HG02759 (cell line): ENCODE results near the gene YWHAQ.
A peak's percentile ranks its signal among the peaks of the same experiment; 100 is the strongest.
"Not testable (repeated sequence)": the region's sequence is repeated elsewhere in the genome, so short reads cannot be mapped to it uniquely, and the experiment has no call there.

Experiments
- ATAC-seq: cut with Tn5 transposase; IDR thresholded peaks from one replicate; pipeline ENCODE4 v1.9.1; 2021; ENCODE audit warnings: mild to moderate bottlenecking, moderate library complexity; ENCODE audit not compliant: unreplicated experiment

The YWHAQ gene

DNA sequence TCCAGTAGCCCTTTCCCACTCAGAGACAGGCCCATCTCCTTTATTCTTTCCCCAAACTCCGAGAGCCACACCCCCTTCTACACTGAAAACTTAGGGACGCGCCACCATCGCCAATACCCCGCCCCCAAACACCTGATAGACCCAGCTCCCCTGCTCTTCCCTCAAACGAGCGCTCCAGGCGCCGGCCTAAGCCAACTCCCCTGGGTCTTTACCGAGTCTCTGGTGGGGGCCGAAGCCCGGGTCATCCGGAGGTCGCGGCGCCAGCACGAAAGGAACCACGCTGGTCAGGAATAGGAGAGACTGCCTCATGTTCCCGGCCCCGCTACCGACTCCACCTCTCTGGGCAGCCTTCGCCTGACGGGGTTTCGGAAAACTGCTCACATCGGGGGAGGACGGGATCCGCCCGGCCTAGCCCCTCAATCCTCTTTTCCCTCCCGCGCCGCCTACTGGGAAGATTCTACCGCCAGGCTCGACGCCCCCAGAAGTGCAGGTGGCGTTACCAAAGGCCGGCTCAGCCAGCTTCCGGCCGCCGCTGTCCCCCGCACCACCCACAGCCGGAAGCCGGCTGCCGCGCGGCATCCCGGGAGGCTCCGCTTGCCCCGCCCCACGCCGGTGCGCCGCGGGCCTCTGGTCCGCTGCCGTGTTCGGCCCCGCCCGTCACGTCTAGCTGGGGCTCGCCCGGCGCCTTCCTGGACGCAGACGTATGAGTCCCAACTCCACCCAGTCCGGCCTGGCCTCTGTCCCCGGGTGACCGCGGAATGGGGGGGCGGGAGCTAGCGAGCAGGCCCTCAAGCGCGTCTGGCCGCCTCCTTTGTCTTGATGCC, 75.3 kb downstream of the YWHAQ start, which contains the start of gene ADAM17:
Gene ADAM17, minus strand, starts transcription at position 534 of the 824 bp plus-strand sequence. Its CDS starts 225 bp downstream, at position 309.
- ATAC-seq = peak; percentile 90

DNA sequence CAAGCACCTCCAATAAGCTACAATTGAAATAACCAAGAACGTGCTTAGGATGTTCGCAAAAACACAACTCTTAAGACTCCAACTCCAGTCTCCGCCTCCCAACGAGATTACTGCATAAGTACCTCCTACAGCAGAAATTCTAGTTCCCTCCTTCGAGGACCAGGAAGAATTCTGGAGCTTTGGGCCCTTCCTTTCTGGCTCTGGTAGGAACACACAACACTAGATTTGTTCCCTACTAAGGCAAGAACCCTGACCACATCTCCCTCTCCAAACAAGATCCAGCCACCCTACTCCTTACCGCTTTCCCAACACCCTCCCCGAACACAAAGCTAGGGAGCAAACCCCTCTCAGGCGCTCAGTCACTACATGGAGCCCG, 75.9 kb downstream of the YWHAQ start:
- ATAC-seq = no peak

DNA sequence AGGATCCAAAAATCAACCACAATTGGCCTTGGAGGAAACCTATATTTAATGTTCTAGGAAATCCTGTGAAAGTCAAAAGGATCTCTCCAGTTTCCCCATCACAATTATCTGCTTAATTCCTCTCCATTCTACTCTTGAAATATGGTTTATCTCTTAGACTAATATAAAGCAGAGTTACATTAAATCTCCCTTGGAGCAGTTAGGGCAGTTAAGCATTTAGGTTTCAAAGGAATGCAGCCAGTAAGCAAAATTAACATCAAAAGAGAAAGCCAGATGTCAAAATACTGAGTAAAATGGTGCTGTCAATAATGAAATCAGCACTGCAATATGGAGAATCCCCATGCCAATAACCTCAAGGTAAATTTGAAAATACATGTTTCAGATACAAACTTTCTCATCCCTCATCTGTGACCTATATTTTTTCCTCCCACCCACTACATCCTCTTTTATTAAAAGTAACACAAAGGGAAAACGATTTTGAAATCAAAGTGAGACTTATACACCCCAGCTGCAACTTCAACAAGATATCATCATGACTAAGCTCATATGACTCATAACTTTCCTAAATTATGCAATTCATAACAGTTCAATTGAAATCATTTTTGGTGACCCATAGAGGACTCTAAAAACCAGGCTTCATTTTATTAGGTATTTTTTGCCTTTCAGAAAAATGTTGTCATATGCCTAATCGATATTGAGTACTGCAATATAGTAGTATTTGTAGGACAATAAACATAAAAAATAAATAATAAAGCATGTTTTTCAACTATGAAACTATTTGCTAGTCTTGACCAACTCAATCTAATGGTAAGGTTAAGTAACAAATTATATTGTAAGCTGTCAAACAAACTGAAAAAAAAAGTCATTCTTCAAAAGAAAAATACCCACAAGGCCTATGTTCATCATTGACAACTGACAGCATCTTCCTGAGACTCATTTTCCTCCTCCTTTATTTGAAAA, 78.3 kb downstream of the YWHAQ start:
- no peak for ATAC-seq

DNA sequence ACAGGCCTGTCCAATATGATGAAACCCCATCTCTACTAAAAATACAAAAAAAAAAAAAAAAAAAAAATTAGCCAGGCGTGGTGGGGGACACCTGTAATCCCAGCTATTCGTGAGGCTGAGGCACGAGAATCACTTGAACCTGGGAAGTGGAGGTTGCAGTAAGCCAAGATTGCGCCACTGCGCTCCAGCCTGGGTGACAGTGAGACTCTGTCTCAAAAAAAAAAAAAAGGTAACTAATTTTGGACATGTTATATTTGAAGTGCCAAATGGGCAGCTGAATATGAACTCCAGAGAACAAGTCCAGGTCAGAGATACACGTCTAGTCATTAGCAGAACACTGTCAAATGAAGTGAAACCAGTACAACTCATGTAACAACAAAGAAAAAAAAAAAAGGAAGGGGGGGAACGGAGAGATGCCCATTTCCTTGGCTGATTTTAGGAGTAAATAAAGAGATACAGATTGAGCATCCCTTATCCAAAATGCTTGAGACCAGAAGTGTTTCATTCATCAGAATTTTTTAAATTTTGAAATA, 79.9 kb downstream of the YWHAQ start:
- ATAC-seq = not testable (repeated sequence)

DNA sequence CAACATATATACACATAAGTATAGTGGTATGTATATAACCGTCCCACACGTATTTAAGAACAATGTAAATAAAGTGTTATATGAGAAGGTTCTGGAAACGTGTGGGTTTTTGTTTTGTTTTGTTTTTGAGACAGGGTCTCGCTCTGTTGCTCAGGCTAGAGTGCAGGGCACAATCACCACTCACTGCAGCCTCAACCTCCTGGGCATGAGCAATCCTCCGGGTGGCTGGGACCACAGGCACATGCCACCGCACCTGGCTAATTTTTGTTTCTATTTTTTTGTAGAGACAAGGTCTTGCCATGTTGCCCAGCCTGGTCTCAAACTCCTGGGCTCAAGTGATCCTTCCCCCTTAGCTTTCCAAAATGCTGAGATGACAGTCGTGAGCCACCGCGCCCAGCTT, 81.4 kb downstream of the YWHAQ start:
- no peak for ATAC-seq

DNA sequence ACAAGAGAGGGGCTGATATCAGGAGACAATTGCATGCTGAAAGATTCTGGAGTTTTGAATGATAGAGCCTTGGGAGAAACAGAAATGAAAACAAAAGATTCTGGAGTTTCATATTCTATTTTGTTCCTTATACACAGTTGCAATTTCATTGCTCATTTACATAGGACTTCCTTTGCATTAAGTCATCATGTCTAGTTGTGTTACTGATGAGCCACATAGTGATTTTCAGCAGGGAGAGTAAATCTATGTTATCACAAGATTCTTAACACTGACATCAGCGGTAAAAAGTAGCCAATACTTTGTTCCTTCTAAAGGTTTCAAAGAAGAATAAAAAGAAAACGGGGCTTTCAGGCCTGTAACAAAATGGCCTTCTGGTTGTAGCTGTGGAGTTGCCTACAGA, 82.3 kb downstream of the YWHAQ start:
- ATAC-seq = peak; percentile 50

DNA sequence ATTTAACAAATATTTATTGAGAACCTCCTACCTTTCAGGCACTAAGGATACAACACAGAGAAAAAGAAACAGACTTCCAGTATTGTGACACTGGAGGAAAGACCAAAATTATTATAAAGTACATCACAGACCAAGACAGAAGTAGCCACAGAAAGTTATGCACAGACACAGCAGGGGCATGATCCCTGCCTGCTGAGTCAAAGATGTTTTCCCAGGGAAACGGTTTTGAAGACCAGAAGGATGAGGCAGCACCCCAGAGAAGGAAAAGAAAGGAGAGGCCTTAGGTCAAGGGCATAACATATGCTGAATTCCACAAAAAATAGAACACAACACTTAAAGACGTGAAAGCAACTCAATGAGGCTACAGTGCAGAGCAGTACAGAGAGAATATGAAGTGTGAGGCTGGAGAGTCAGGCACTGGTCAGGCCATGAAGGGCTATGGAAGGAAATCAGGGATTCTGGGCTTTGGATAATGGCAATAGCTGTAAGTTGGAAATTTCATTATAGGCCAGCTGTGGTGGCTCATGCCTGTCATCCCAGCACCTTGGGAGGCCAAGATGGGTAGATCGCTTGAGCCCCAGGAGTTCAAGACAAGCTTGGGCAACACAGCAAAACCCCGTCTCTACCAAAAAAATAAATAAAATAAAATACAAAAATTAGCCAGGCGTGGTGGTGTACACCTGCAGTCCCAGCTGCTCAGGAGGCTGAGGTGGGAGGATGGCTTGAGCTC, 83.4 kb downstream of the YWHAQ start:
- ATAC-seq = no peak

DNA sequence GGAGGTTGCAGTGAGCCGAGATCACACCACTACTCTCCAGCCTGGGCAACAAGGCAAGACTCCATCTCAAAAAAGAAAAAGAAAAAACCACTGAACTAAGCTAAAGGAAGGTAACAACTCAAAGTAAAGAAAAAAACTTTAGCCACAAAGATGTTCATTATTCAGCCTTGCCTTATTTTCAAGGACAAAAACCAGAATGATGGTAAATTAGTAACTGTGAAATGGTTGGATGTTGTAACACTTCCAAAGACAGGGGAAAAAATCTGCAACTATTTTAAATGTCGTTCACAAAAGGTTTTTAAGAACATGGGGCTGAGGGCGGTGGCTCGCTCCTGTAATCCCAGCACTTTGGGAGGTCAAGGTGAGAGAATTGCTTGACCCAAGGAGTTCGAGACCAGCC, 85.3 kb downstream of the YWHAQ start:
- ATAC-seq = no peak

DNA sequence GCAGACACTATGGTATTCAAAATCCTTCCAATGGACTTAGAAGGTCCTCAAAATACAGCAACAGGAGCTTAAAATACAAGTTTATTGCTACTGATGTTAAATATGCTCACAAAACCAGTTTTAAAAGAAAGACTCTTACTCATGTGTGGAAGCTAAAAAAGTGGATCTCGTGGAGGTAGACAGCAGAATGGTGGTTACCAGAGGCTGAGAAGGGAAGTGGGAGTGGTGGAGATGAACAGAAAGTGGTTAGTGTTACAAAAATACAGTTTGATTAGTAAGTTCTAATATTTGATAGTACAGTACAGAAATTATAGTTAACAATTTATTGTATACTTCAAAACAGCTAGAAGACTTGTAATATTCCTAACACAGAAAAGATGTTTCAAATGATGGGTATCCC, 87.2 kb downstream of the YWHAQ start:
- ATAC-seq = no peak

DNA sequence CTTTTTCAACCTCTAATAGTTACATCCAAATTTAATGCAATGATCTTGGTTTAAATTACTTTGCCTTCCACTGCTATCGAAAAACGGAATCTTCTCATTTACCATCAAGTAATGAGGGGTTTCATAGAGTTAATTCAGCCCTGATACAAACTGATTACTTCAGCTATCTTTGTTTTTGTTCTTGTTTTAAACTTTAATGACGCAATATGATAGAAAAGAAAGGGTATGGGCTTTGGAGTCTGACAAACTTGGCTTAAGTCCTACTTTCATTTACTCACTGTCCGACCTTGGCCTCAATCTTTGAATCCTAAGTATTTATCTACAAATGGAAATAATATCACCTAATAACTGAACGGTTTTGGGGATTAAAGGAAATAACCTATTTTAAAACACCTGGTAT, 91.3 kb downstream of the YWHAQ start:
- ATAC-seq = no peak

DNA sequence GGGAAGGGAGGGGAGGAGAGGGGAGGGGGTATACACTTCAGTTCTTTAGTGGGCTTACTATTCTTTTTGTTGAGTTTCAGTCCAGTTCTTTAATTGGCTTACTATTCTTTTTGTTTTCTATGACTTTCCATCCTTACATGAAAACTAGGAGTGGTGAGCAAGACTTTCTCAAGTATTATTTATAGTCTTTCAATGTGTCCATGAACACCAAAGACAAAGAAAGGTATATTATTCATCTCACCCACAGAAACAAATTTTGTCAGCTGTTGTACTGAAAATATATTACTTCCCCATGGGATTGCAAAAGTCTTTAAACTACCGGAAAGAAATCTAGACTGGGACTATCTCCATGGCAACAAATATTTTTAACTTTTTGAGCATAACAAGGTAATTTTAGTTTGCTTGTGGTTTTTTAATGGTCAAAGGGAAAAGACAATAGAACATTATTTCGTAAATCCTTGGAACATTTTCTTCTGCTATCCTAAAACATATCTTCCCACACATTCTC, 92.7 kb downstream of the YWHAQ start:
- no peak for ATAC-seq

DNA sequence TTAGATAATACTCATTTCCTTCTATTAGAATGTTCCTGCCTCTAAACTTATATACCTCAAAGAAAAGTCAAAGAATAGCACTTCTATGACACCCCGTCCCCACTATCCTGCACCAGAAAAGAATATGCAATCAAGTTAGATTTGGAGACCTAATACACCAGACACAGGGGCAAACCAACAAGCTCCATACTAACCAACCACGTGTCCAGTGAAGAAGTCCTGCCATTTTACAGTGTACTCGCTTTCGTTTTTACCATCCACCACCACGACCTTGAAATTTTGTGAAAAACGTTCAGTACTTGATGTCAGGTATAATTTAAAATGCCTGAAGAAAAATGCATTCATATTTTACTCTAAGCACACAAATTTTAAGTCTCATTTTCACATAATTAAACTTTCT, 94.3 kb downstream of the YWHAQ start:
- ATAC-seq = no peak

DNA sequence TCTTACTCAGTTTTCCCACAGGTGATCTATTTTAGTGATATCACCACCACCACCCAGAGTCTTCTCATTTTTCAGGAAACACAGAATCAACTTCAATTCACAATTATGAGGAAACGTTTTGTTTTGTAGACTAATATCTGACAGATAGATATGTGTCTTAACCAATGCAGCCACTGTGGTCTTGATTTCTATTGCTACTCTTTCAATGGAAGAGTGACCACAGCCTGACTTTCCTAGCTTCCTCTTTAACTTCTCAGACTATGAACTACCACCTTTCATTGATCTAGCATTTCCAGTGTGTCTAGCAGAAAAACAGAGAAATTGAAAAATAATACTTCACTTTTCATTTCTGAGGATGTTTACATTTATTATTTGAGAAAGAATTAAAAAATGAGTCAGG, 95.6 kb downstream of the YWHAQ start:
- no peak for ATAC-seq
